GM10847 (cell line): ENCODE results near the gene BST2.

Experiments
- POLR2A ChIP-seq: IDR thresholded peaks from 2 replicates; pipeline ENCODE4 v1.6.1; 2011; ENCODE audit not compliant: insufficient read length; ENCODE audit errors: extremely low read depth

BST2 gene, protein sequence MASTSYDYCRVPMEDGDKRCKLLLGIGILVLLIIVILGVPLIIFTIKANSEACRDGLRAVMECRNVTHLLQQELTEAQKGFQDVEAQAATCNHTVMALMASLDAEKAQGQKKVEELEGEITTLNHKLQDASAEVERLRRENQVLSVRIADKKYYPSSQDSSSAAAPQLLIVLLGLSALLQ

DNA sequence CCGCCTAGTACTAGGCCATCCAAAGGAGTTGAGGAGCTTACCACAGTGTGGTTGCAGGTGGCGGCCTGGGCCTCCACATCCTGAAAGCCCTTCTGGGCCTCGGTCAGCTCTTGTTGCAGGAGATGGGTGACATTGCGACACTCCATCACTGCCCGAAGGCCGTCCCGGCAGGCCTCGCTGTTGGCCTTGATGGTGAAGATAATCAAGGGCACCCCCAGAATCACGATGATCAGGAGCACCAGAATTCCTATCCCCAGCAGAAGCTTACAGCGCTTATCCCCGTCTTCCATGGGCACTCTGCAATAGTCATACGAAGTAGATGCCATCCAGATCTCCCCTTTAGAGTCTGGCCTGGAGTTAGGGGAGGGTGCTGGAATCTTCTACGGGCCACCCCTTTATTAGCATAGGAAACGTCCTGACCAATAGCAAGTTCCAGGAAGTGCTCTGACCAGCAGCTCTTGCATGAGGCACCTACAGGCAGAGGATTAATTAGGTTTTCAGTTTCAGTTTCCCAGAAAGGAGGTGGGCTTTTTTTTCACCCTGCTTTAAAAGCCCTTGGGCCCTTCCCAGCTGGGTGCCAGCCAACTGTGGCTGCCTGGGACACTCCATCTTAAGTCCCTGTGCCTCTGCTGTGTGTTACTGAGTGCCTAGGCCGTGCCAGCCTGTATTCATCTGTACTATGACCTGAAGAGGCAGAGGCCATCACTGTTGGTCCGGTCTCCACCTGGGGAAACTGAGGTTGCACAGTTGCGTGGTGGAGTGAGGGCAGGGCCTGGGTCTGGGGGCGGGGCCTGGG lies at the start of gene BST2:
Gene BST2, minus strand, starts transcription at position 381 of the 796 bp plus-strand sequence. Its CDS starts 55 bp downstream, at position 326.
- peak; percentile 46 for TF ChIP-seq POLR2A

DNA sequence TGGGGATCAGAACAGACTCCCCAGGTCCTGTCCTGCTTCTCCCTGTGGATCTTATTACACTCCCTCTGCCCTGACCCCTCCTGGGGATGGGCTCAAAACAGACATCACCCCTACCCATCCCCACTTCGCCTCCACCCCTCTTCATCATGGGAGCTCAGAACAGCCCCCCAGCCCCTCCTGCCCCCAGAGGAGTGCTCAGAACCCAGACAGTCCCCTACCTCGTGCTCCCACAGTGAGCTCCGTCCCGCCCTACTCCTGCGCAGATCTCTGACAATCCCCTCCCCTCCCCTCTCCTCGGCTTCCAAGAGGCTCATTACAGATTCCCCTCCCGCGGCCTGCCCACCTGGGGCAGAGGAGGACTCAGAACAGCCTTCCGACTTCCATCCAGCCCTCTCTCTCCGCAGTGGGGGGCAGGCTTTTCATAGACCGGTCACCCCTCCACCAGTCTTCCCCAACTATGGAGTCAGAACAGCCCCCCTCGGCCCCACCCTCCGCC lies 49.2 kb upstream of the BST2 start:
- TF ChIP-seq POLR2A = no peak

DNA sequence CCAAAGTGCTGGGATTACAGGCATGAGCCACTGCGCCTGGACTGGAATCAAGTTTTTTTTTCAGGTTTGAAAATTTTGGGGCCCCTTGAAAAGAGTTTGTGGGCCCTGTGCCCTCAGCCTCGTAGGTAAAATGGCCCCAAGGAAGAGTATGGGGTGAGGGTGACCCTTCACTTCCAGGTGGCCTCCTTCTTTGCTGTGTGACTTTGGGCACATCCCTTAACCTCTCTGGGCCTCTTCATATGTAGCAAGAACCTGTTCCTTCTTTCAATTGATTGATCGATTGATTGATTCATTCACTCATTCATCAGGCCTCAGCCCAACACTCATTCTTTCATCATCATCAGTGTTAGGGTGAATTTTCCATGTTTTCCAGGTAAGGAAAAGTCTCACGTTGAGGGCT lies 46.4 kb upstream of the BST2 start:
- TF ChIP-seq POLR2A = no peak

DNA sequence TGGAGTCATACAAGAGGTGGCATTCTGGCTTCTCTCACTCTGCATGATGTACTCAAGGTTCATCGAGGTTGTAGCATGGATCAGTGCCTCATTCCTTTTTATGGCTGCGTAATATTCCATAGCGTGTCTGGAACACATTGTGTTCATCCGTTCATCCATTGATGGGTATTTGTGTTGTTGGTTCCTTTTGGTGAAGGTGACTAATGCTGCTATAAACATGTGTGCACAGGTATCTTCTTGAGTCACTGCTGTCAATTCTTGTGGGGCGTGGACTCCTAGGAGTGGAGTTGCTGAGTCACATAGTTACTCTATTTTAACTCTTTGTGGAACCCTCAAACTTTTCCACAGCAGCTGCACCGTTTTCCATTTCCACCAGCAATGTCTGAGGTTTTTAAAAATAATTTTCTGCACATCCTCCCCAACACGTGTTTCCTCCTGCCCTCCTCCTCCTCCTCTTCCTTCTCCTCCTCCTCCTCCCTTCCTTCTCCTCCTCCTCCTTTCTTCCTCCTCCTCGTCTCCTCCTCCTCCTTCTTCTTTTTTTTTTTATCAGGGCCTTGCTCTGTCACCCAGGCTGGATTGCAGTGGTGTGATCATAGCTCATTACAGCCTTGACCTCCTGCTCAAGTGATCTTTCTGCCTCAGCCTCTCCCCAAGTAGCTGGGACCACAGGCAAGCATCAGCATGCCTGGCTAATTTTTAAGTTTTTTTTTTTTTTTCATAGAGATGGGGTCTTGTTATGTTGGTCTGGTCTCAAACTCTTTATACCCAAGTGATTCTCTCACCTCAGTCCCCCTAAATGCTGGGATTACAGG lies 45.0 kb upstream of the BST2 start:
- TF ChIP-seq POLR2A = no peak

DNA sequence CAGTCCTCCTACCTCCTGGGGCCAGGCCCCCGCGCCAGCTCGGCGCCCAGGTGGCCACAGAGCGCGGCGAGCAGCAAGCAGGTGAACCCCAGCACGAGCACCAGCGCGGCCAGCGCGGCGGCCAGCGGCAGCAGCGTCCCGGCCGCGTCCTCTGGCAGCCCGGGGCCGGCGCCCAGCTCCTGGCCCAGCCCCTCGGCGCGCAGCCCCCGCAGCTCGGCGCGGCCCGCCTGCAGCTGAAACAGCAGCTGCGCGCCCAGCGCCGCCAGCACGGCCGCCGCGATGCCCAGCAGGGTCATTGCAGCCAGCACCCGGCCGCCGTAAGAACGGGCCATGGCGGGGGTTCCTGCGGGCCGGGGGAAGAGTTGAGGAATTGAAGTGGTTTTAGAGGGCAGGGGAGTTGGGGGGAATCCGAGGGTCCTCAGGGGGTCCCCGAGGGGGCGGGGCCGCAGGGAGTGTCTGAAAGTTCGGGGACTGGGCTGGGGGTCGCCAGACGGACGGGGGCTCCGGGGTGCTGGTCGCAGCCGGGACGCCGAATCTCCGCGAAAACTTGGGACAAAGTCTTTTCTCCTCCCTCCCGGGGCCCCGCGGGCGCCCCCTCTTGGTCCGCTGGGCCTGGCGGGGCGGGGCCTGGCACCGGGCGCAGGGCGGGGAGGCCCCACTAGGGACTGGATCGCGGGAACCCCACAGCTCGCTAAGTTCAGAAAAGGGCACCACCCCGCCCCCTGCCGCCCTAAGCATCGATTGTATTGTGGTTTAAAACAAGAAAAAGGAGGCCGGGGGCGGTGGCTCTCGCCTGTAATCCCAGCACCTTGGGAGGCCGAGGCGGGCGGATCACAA lies 42.9 kb upstream of the BST2 start, which contains the start of gene TMEM221:
Gene TMEM221, minus strand, starts transcription at position 538 of the 837 bp plus-strand sequence. Its CDS starts 206 bp downstream, at position 332.
- TF ChIP-seq POLR2A = no peak

DNA sequence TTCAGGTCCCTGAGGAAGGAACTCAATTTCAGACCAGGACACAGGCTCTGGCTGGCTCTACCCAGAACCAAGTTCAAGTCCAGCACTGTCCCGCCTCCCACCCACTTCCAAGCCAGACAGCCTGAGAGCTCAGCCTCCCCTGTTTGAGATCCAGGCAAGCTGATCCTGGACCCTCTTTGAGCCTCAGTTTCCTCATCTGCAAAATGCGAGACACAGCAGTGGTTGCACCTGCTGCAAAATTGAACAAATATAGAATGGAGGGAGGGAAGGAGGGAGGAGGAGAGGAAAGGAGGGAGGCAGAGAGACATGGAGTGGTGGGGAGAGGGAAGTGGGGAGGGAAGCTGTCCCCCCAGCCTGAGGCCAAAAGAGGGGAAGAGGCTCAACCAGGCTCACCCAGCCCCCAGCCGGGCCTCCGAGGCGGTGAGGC lies 42.3 kb upstream of the BST2 start:
- no peak for TF ChIP-seq POLR2A

DNA sequence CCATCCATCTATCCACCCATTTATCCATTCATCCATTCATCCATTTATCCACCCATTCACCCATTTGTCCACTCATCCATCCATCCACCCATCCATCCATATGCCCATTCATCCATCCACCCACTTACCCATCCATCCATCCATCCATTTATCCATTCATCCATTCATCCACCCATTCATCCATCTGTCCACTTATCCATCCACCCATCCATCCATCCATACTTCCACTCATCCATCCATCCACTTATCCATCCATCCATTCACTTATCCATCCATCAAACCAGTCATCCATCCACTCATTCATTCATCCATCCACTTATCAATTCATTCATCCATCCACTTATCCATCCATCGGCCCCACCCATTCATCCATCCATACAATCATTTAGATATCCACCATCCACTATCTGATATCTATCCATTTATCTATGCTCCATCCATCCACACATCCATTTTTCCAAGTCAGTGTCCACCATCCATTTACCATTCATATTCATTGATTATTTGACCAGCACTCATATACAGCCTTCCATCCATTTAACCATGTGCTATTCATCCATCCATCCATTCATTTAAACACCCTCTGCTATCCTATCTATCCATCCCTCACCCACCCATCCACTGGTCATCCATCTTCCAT lies 40.2 kb upstream of the BST2 start:
- no peak for TF ChIP-seq POLR2A

DNA sequence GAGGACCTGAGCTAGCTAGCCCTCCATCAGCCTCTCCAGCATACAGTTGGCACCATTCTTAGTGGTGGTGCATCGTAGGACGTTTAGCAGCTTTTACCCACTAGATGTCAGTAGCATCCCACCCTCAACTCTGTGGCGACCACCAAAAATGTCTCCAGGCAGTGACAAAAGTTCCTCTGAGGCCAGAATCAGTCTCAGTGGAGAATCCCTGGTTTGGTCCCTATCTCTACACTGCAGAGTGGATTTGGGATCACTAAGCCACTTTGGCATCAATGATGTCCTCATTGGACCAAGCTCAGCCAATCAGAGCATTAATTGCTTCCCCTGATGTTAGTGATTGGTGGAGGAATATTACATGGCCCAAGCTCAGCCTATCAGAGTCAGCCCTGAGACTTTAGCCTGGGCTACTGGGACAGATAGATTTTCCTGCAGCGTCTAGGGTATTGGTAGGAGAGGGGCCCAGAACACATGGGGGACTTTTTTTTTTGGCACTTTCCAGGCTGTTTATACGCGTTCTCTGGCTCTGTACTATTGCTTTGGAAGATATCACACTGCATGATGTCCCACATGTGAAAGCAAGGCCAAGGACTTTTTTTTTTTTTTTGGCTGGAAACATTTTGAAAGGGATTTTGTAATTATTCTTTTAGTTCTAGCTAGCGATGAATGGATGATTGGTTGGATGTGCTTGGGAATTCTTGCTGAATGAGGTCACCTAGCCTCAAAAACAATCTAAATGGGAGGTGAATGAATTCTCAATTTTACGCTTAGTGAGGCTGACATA lies 36.0 kb upstream of the BST2 start:
- no peak for TF ChIP-seq POLR2A

DNA sequence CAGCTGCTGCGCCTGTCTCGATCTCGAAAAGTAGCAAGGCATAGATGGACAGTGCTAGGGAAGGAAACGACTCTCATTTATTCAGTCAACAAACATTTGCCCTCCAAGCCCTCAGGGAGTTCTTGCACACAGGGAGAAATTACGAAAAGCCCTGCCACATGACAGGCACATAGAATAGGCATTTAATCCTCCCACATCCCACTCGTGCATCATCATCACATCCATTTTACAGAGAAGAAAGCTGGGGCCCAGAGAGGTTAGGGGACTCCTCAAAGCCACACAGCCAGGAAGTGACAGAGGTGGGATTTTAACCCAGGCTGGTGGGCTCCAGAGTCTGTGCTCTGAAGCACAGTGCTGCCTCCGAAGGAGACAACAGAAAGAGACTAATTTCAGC lies 31.4 kb upstream of the BST2 start:
- no peak for TF ChIP-seq POLR2A

DNA sequence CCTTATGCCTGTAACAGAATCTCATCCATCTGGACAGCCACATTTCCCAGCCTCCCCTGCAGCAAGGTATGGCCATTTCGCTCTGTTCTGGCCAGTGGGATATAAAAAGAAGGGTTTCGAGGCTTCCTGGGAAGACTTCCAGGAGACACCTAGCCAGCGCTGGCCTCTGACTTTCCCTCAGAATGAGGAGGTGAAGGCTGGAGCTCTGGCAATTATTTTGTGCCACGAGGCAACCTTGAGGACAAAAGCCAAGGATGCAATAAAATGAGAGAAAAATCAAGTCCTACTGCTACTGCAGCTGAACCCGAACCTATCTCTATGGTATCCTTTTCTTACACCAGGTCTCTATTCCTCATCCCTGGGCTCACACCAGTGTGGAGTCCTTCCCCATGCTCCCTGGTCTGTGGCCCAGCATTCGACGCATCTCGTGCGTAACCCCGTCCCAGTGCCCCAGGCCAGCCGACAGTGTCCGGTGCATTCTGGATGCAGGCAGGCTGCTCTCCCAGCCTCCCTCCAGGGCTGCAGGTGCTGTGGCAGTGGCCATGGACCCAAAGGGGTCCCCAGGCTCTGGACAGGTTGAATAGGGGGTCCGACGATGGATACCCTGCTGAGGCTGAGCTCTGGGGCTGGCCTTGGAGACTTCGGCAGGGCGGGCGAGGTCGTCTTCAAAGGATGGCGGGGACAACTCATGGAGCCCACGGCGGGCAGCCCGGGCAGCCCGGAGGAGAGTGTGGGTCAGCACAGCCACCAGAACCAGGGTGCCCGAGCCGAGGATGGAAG lies 30.9 kb upstream of the BST2 start:
- no peak for TF ChIP-seq POLR2A

DNA sequence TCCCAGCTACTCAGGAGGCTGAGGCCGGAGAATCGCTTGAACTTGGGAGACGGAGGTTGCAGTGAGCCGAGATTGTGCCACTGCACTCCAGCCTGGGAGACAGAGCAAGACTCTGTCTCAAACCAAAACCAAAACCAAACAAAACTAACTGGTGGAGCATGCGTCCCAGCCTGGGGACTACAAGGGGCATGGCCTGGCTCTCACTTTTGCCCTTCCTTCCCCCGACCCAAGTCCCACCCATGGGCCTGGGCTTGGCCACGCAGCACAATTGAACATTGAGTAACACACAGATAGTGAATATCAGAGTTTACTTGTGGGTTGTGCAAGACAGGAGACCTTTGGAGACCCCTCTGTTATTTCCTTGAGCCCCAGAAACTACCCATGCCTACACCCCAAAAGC lies 29.8 kb upstream of the BST2 start:
- TF ChIP-seq POLR2A = no peak

DNA sequence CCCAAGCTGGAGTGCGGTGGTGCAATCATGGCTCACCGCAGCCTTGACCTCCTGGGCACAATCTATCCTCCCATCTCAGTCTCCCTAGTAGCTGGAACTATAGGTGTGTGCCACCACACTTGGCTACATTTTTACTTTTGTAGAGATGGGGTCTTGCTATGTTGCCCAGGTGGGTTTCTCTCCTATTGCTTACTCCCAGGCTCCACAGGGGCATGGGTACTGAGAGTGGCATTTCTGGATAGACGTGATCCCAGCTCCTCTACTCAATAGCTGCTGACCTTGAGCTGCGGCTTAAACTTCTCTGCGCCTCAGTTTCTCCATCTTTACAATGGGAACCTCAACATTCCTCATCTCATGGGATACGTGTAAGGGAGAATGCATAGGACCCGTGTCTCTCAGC lies 26.0 kb upstream of the BST2 start:
- no peak for TF ChIP-seq POLR2A

DNA sequence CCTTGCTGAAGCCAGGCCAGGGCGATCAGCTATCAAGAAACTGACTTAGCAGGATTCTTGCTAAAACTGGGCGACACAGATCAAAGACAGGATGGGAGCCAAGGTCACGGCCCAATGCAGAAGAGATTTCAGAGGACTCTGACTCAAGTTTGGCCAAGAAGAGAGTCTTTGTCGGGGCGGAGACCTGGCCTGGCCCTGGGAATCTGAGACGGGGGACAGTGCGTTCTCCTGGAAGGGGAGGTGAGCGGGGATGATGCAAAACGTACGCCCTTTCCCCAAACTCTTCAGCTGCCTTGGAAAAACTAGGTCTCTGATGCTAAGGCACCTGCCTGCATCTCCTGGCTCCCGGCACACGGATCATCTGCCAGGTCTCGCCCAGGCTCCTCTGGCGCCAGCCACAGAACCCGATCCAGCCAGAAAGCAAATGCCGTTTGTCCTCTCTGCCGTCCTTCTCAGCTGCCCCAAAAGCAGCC lies 24.2 kb upstream of the BST2 start:
- no peak for TF ChIP-seq POLR2A
